GM19328 (cell line): Measurements from ENCODE around the gene GRIP2.

Source experiments
- ATAC-seq: cut with Tn5 transposase; IDR thresholded peaks from one replicate; pipeline ENCODE4 v1.9.1; 2021; ENCODE audit warnings: mild to moderate bottlenecking, moderate library complexity; ENCODE audit not compliant: unreplicated experiment

GRIP2 gene

DNA sequence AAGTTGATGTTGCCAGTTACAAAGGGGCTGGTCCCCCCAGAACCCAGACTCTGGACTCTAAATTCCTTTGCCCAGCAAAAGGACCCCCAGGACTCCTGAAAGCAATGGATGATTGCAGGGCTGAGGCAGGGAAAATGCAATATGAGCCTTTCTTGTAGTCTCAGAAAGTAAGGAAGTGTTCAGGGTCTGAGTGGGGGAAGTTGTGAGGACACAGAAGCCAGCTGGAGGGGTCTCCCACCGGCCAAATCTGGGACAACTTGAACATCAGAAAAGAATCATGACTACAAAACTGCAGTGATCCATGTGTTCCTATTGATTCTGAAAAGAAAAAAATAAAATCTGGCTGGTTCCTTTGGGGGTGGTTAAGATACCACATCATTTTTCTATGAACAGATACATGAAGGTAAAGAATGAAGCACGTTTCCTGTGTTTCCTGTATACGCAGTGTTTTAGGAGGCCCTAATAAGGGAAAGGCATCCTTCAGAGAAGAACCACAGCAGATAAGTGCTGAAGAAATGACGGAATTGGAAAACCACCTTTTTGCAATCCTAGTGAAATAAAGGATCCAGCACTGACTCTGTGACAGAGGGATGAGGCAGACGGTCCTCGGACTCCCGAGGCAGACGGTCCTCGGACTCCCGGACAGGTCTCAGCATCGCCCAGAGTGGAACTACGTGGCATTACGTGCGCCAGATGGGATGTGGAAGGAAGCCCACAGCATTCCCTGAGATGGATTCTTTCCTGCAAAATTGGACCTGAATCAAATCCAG, 22.2 kb upstream of the GRIP2 start:
- no peak for ATAC-seq

- ATAC-seq: no peak
These were observed 21.2 kb upstream of the GRIP2 start for GRCh38 chr3:14561051-14561960.

GRCh38 chr3:14560110-14560509, 20.0 kb upstream of the GRIP2 start:
- ATAC-seq: no peak

GRCh38 chr3:14558029-14558428, 17.9 kb upstream of the GRIP2 start:
- no peak for ATAC-seq

GRCh38 chr3:14555835-14556234, 15.7 kb upstream of the GRIP2 start:
- no peak for ATAC-seq

- ATAC-seq: no peak
These were observed 14.6 kb upstream of the GRIP2 start for GRCh38 chr3:14554715-14555114.

DNA sequence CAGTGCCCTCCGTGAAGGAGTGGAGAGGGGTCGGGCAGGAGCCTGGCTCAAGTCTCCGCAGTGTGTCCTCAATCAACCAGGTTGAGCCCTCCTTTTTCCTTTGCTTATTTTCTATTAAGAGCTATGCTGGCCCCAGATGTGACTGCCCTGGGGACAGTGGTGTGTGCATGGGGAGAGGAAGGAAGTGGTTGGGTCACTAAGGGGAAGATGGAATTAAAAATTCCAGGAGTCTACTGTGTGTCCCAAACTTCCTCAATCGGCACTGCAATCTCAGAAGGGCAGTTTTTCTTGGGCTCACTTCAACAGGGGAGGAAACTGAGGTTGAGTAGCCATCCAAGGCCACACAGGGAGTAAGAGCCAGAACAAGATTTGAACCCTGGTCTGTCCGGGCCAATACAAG, 13.7 kb upstream of the GRIP2 start:
- ATAC-seq: no peak

- no peak for ATAC-seq
These were observed 12.6 kb upstream of the GRIP2 start for GRCh38 chr3:14552717-14553116.

DNA sequence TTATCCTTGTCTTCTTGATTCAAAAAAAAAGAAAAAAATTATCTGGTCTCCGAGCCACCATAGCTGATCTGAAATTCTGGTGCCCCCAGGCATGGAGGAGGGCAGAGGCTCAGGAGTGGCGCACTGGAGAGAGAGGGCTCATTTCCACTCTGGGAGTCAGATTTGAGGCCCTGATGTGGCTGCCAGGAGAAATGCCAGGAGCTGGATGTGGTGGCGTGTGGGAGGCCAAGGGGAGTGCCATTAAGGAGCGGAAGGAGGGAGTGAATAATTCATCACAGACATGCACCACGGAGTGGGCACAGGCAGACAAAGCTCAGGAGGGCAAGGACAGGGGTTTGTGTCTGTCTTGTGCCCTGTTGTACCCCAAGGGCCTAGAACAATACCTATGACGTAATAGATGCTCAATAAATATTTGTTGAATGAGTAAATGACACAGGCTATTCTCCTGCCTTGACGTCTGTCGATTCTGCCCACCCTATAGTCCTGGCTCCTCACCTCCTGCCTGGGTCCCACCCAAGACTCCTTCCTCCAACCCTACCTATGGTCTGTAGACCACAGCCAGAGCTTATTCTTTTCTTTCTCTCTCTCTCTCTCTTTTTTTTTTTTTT, 12.0 kb upstream of the GRIP2 start:
- no peak for ATAC-seq

GRCh38 chr3:14550651-14551611, 10.8 kb upstream of the GRIP2 start:
- no peak for ATAC-seq

DNA sequence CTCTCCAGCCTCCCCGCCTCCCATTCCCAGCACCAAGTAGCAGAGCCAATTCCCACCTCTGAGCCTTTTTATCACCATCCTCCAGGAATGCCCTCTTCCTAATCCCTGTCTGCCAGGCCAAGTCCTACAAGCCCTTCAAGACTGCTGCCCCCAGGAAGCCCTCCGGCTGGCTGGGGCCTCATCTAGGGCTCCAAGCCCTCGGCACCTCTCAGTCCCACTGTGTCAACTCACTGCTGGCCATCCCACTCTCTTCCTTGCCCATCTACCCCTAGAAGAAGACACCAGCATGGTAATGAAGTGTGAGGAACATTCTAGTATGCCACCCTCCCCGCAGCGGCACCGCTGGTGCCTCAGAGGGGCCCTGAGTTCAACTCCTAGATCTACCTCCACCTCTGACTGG, 10.0 kb upstream of the GRIP2 start:
- ATAC-seq: no peak

DNA sequence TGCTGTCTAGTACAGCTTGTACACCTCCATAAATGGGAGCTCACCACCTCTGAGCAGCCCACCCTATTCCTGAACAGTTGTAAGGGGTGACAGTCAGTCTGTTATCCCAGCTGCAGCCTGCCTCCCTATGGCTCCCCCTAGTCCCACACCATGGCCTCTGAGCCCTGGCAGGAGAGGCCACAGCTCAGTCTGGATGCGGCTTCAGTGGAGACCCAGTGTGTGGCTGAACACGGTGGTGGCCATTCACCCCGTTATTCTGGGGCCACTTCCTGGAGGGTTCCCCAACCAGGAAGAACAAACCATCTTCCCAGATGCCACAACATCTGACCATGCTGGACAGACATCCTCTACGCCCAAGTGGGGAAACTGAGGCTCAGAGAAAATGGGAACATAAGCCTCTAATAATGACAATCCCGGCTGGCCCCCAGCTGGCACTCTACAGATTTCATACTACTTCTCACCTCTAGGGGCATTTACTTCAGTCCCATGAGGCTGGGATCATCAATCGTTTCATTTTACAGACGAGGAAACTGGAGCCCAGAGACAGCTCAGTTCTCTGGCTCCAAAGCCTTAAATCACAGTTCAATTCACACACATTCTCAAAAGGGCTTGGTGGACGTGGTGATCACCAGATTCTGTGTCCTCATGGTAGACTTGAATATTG, 9.2 kb upstream of the GRIP2 start:
- ATAC-seq: no peak

GRCh38 chr3:14548321-14548729, 8.2 kb upstream of the GRIP2 start:
- no peak for ATAC-seq

GRCh38 chr3:14547693-14548092, 7.6 kb upstream of the GRIP2 start:
- no peak for ATAC-seq

- ATAC-seq: no peak
These were observed 5.9 kb upstream of the GRIP2 start for GRCh38 chr3:14546041-14546440.

- ATAC-seq: no peak
These were observed 5.1 kb upstream of the GRIP2 start for GRCh38 chr3:14545251-14545635.

GRCh38 chr3:14544282-14545250, 4.4 kb upstream of the GRIP2 start:
- ATAC-seq: no peak

GRCh38 chr3:14543446-14543845, 3.3 kb upstream of the GRIP2 start:
- ATAC-seq: no peak

GRCh38 chr3:14542656-14543055, 2.5 kb upstream of the GRIP2 start:
- no peak for ATAC-seq
